Activated CD8-positive, alpha-beta T cell treated with anti-CD3 and anti-CD28 coated beads for 36 hours (primary cell): ENCODE measurements around the gene VSIG10L. TPM values are rescaled to one million over a fixed set of nuclear protein-coding genes. Genes with fewer than 3 reads are reported as not detected.

ENCODE experiments used
- ATAC-seq: fragments of 200-7000 bp; cut with Tn5 transposase; one replicate; pipeline ENCODE4 v1.10.0; 2021; ENCODE audit warnings: mild to moderate bottlenecking, moderate library complexity
- CTCF ChIA-PET: fragments of 350-600 bp; sonication (Branson Sonifier 250); formaldehyde crosslinking; loops from one replicate; lab custom pipeline; 2021; ENCODE audit warnings: antibody characterized with exemption; lab: Charles Lee
- POLR2A ChIA-PET: fragments of 350-600 bp; sonication (Branson Sonifier 250); formaldehyde crosslinking; loops from one replicate; lab custom pipeline; 2021; ENCODE audit warnings: antibody characterized with exemption; lab: Charles Lee
- DNase-seq: peaks from one replicate; pipeline ENCODE4 v3.0.0-alpha.2; 2020
- H3K27ac Mint-ChIP-seq: one replicate; pipeline ENCODE4 v1.8.0; 2021; ENCODE audit warnings: mild to moderate bottlenecking, mixed read lengths
- H3K27me3 Mint-ChIP-seq: one replicate; pipeline ENCODE4 v1.8.0; 2021; ENCODE audit warnings: mixed read lengths
- H3K36me3 Mint-ChIP-seq: one replicate; pipeline ENCODE4 v1.8.0; 2021; ENCODE audit warnings: low read depth, mixed read lengths
- H3K4me1 Mint-ChIP-seq: one replicate; pipeline ENCODE4 v1.8.0; 2021; ENCODE audit warnings: low read depth, mixed read lengths
- H3K4me3 Mint-ChIP-seq: one replicate; pipeline ENCODE4 v1.8.0; 2021; ENCODE audit warnings: mild to moderate bottlenecking, moderate library complexity, mixed read lengths
- H3K9me3 Mint-ChIP-seq: one replicate; pipeline ENCODE4 v1.8.0; 2021; ENCODE audit warnings: mixed read lengths
- CTCF ChIP-seq: fragments of 200-600 bp; IDR thresholded peaks from one replicate; pipeline ENCODE4 v1.8.0; 2022; ENCODE audit warnings: antibody characterized with exemption, mild to moderate bottlenecking
- intact Hi-C: fragments of 100-400 bp; cut with micrococcal nuclease; formaldehyde crosslinking; loops from one replicate; pipeline ENCODE4 v1.10.0; 2022
- total RNA-seq, 2 experiments: library from RNA; stranded (reverse); gene quantifications; one replicate each; pipeline ENCODE4 v1.2.3, GENCODE V29; 2021

VSIG10L gene
- total RNA-seq, 2 experiments from 2014 or later, result 3.6 to 3.7 TPM

- ChIA-PET POLR2A (no interaction called here), CTCF (interaction anchor here (1.2 kb wide), 1 partner anchor 138 kb away, joined by 3 read pairs; no protein-coding TSS in a partner anchor)
- H3K4me1 Mint-ChIP-seq, result no peaks in the 10 kb centered on the region
- no peaks in the 10 kb centered on the region for H3K36me3 Mint-ChIP-seq
- no peak for DNase-seq
- intact Hi-C loops, result no loop called here
- no peak for TF ChIP-seq CTCF
- no peak overlapping the region for H3K4me3 Mint-ChIP-seq
- H3K27ac Mint-ChIP-seq, result no peak overlapping the region
- peaks cover 7% of the 10 kb centered on the region for H3K27me3 Mint-ChIP-seq
- ATAC-seq, result no peak
- peaks cover 4% of the 10 kb centered on the region for H3K9me3 Mint-ChIP-seq
Measured at GRCh38 chr19:51297406-51297805, 44.5 kb downstream of the VSIG10L start.

- Mint-ChIP-seq H3K4me1 (no peaks in the 10 kb centered on the region), H3K27ac (no peak overlapping the region), H3K9me3 (peaks cover 1% of the 10 kb centered on the region), H3K4me3 (no peak overlapping the region), H3K36me3 (no peaks in the 10 kb centered on the region), H3K27me3 (peaks cover 7% of the 10 kb centered on the region)
- no peak for TF ChIP-seq CTCF
- ChIA-PET CTCF (interaction anchor here (0.7 to 1.2 kb wide), 2 partner anchors 37 to 137 kb away, joined by 3 read pairs; no protein-coding TSS in a partner anchor), POLR2A (no interaction called here)
- ATAC-seq (no peak), DNase-seq (no peak)
- intact Hi-C loops, result no loop called here
Measured at GRCh38 chr19:51296336-51297093, 45.4 kb downstream of the VSIG10L start.

- CTCF ChIA-PET, result no interaction called here
- TF ChIP-seq CTCF, result no peak
Measured at GRCh38 chr19:51295382-51296126, 46.4 kb downstream of the VSIG10L start.

GRCh38 chr19:51294977-51295375 lies 47.0 kb downstream of the VSIG10L start:
- intact Hi-C loops, result no loop called here
- DNase-seq (no peak), ATAC-seq (no peak)
- no peak overlapping the region for H3K27ac Mint-ChIP-seq
- H3K36me3 Mint-ChIP-seq, result no peaks in the 10 kb centered on the region
- H3K9me3 Mint-ChIP-seq, result no peaks in the 10 kb centered on the region
- H3K4me1 Mint-ChIP-seq, result no peaks in the 10 kb centered on the region
- TF ChIP-seq CTCF, result no peak
- H3K27me3 Mint-ChIP-seq, result peaks cover 7% of the 10 kb centered on the region
- ChIA-PET CTCF (no interaction called here), POLR2A (no interaction called here)
- no peak overlapping the region for H3K4me3 Mint-ChIP-seq

More at GRCh38 chr19:51295382-51296126, 46.4 kb downstream of the VSIG10L start:
- intact Hi-C loops, result no loop called here
- H3K4me1 Mint-ChIP-seq, result no peaks in the 10 kb centered on the region
- peaks cover 7% of the 10 kb centered on the region for H3K27me3 Mint-ChIP-seq
- POLR2A ChIA-PET, result no interaction called here
- no peak for DNase-seq
- no peak overlapping the region for H3K27ac Mint-ChIP-seq
- H3K36me3 Mint-ChIP-seq, result no peaks in the 10 kb centered on the region
- H3K9me3 Mint-ChIP-seq, result no peaks in the 10 kb centered on the region
- no peak for ATAC-seq
- no peak overlapping the region for H3K4me3 Mint-ChIP-seq
